GM12892 (cell line): Measurements from ENCODE around the gene AIPL1.

Experiments used
- DNase-seq: peaks from one replicate; pipeline ENCODE4 v3.0.0; 2011; ENCODE audit not compliant: insufficient read length
- FAIRE-seq: peaks from 2 replicates; lab custom pipeline; 2011; peaks lifted over from hg19 to GRCh38; lab: Jason Lieb, UNC
- POLR2A ChIP-seq: IDR thresholded peaks from 2 replicates; pipeline ENCODE4 v1.6.1; 2011; ENCODE audit warnings: low read depth, low read length, control low read depth
- POLR2AphosphoS5 ChIP-seq: IDR thresholded peaks from 2 replicates; pipeline ENCODE4 v1.6.1; 2011; ENCODE audit warnings: low read depth, low read length, control low read depth
- TAF1 ChIP-seq: IDR thresholded peaks from 2 replicates; pipeline ENCODE4 v1.6.1; 2011; ENCODE audit warnings: low read depth, mild to moderate bottlenecking, control low read depth, low read length, borderline replicate concordance

AIPL1 gene

DNA sequence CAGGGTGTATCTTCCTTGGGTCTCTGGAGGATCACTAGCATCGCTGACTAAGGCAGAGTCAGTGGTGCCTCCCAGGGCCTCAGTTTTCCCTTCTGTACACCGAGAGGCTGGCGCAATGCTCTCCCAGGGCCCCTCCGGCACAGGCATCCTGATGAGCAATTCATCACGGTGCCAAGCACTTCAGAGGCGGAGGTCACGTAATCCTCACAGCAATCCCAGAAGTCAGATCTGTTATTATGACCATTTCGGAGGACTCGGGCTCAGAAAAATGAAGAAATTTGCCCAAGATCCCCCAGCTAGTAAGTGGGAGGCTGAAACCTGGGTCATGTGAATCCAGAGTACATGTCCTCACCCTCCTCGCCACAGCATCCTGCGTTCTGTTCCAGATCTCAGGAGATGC, 46.5 kb downstream of the AIPL1 start:
- DNase-seq: no peak
- TF ChIP-seq POLR2A: no peak
- no peak for TF ChIP-seq POLR2AphosphoS5
- no peak for FAIRE-seq

DNA sequence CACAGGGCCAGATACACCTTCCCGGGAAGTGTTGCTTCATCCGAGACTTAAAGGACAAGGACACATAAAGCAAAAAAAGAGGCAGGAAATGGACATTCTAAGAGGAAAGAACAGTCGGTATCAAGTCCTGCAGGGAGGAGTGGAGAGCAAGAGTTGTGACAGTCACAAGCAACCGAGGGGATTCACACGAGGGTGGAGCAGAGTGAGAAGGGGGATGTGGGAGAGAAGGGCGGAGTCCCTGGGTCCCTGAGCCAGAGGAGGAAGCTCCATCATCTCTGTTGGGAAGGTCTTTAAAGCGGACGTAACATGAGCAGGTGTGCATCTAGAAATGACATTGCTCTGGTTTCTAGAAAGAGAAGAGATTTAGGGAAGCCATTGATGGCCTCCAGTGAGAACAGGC, 47.1 kb downstream of the AIPL1 start:
- FAIRE-seq (no peak), DNase-seq (no peak)
- TF ChIP-seq TAF1 (no peak), POLR2AphosphoS5 (no peak), POLR2A (no peak)

DNA sequence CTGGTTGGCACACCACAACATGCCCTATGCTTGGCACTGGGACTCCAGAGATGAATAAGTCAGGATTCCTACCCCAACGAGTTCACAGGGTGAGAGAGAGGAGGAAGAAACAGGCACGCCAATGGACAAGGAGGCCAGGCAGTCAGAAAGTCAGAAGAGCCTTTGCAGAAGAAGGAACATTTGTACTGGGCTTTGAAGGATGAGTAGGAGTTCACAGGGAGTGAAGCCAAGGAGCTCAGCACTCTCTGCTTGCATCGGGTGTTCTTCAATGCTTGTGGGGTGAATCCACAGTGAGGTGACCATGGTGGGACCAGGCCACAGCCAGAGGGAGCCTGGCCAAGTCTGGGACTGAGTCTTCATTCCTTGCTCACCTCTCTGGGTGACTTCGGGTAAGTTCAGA, 47.5 kb downstream of the AIPL1 start:
- no peak for TF ChIP-seq POLR2AphosphoS5
- no peak for TF ChIP-seq TAF1
- no peak for TF ChIP-seq POLR2A
- FAIRE-seq (no peak), DNase-seq (no peak)

DNA sequence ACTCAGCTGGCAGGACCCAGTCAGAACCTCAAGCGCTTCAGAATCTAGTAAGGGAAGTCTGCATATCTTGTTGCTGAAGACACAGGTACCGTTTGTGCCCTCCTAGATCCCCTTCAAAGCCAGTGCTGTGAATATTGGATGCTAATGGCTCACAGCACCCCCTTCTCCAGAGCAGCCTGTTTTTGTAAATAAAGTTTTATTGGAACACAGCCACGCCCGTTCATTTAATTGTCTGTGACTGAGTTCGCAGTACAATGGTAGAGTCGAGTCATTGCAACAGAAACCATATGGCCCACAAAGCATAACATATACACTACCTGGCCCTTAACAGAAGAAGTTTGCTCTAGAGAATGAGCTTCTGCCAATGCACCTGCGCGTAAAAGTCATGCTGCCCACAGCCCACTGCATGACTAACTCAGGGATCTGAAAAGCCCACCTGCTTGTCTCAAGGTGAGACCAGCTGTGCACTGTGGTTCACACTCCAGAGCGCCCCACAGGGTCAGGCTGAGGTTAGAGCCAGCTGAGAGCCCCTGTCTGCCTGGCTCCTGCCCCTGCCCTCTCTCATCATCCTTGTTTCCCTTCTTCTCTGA, 48.8 kb downstream of the AIPL1 start:
- FAIRE-seq (no peak), DNase-seq (no peak)
- no peak for TF ChIP-seq POLR2AphosphoS5
- no peak for TF ChIP-seq TAF1
- no peak for TF ChIP-seq POLR2A

DNA sequence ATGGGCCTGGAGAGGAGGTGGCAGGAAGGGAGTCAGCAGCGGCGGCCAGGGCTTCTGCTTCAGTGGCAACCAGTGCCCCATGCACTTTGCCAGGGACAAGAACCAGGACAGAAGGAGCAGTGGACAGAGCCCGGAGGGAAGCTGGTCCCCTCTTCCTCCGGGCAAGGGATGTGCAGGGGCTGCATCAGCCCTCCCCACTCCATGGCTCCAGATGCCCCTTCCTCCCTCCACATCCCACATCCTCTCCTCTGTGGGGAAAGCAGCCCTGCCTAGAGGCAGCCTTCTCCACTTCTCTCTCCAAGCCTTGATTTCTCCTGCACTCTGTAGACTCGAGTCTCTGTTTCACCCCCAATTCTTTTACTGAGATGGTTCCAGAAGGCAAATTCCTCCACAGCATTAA, 50.4 kb downstream of the AIPL1 start:
- FAIRE-seq: no peak
- TF ChIP-seq TAF1 (no peak), POLR2A (no peak), POLR2AphosphoS5 (no peak)
- DNase-seq: no peak

DNA sequence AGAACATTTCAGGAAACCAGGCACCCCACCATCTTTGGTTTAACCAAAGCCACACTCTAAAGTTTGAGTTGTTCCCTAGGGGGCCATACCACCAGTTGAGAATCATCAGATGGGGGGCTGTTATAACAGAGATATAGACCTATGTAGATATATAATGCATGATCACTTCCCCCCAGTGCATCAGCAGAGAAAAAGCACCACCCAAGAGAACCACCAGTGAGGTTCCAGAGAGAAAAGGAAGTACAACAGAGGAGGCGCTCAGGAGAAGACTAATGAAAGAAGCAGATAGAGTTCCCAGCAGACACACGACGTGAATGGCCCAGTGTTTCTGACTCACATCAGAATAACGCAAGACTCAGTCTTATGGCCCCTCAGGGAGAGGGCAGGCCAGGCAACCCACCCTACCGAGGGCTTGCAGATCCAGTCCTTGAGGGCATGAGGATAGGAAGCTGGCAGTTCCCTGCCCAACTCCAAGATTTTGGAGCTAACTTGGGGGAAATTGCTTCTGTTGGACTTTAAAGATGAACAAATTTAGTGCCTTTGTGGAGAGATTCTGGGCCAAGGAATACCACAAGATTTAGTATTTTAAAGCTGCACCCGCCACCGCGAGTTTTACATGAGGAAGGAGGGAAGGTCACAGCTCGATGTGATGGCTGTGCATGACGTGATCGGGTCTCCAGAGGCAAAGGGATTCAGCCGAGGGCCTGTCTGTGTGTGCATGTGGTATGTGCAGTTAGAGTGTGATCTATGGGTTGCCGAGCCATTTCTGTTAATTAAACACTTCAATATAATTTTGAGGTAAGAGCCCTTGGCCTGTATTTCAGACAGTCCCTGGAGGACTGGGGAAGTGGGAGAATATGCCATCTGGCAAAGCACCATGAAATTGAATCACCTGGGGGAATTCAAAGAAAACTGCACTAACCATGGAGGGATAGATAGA, 53.1 kb downstream of the AIPL1 start:
- FAIRE-seq (no peak), DNase-seq (no peak)
- TF ChIP-seq TAF1 (no peak), POLR2A (no peak), POLR2AphosphoS5 (no peak)

DNA sequence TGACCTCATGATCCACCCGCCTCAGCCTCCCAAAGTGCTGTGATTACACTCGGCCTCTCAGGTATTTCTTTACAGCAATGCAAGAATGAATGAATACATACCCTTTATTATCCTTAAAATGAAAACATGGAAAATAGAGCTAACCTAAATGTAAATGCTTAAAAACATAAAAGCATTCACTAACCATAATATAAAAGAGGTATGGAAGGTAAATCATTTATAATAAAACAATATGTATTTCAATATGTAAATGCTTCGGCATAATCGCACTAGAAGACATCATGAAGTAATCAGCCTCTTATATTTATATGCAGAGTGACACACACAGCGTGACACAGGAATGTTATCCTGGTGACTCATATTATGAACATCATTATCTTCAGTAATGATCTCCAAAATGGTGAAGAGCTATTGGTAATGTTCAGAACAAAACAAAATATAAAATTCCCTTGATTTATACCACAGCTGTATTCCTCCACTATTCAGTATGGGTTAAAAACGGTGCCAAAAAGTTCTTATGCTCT, 53.9 kb downstream of the AIPL1 start:
- no peak for FAIRE-seq
- no peak for DNase-seq

DNA sequence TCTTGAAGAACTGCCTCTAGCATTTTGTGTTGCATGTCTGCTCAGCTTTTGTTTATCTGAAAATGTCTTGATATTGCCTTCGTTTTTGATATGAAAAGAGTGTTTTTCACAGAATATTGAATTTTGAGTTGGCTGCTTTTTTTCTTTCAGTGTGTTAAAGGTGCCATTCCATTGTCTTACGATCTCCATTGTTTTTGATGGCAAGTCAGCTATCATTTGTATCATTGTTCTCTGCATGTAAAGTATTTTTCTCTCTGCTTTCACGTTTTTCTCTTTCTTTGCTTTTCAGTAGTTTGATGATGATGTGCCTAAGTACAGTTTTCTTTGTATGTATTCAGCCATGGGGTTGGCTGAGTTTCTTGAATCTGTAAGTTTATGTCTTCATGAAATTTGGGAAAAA, 57.0 kb downstream of the AIPL1 start:
- no peak for TF ChIP-seq POLR2AphosphoS5
- TF ChIP-seq TAF1: no peak
- no peak for TF ChIP-seq POLR2A
- DNase-seq (no peak), FAIRE-seq (no peak)

More for the DNA sequence above, 53.9 kb downstream of the AIPL1 start:
- no peak for TF ChIP-seq POLR2A
- TF ChIP-seq TAF1: no peak
- no peak for TF ChIP-seq POLR2AphosphoS5

DNA sequence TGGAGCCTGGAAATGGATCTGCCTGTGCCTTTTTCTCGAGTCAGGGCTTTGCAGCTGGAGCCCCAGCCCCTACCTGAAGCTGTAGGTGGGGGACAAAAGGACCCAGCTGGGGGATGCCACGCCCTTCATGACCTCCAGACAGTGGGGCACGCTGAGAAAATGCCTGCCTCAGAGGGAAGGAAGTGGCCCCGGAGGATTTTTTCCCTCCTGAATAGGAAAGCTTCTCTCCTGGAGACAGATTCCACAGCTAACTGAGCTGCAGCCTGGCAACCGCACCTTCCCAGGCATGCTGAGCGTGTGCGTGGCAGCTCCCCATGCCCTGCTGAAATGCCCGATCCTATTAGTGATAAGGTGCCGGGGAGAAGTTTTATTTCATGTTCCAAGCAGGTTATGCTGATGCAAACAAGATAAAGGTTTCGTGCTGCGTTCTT, 58.0 kb downstream of the AIPL1 start:
- FAIRE-seq (no peak), DNase-seq (no peak)
- no peak for TF ChIP-seq TAF1
- no peak for TF ChIP-seq POLR2AphosphoS5
- TF ChIP-seq POLR2A: no peak

DNA sequence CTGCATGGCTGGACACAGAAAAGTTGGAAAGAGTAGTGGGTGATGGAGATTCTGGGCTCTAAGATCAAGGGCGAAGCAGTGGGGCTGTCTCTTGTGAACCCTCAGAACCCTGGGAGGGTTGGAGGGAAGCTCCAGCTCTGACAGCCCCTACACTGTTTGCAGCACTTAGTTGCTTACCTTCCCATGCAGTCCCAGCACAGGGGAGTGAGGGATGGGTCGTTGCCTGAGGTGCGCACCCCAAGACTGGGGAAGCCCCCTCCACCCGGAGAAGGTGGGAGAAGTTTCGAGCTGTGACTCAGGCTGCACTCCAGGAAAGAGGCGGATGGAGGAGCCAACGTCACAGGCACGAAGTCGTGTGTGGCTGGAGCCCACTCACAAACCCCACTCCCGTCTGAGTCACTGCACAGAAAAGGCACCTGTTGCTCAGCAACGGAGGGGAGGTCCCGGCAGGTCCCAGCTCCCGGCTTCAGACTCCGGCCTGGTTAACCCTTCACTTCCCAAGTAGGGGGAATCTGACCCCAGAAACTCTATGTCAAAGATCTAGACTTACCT, 60.1 kb downstream of the AIPL1 start:
- DNase-seq (no peak), FAIRE-seq (no peak)
- TF ChIP-seq POLR2A (no peak), TAF1 (no peak), POLR2AphosphoS5 (no peak)

DNA sequence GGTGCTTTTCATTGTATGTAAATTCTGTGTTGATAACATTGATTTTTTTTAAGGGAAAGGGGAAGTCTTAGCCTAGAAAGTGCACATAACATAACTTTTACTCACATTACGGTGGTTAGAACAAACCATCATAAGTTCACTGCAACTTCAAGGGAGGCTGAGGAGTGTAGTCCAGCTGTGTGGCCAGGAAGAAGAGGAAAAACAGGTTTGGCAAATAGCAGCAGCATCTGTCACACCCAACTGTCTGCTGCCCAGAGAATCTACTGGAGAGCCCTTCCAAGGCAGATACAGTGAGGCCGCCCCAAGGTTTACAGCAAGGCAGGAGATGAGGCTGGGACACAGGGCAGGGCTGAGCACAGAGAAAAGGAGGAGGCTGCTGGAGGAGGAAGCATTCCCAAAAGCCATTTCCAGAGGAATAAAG, 60.6 kb downstream of the AIPL1 start:
- DNase-seq (no peak), FAIRE-seq (no peak)
- TF ChIP-seq TAF1 (no peak), POLR2AphosphoS5 (no peak), POLR2A (no peak)
